HG03066 (cell line): ENCODE measurements around the gene DDB1.

Source experiments
- ATAC-seq: cut with Tn5 transposase; IDR thresholded peaks from one replicate; pipeline ENCODE4 v1.9.1; 2021; ENCODE audit warnings: low read depth; ENCODE audit not compliant: unreplicated experiment

DDB1 gene

DNA sequence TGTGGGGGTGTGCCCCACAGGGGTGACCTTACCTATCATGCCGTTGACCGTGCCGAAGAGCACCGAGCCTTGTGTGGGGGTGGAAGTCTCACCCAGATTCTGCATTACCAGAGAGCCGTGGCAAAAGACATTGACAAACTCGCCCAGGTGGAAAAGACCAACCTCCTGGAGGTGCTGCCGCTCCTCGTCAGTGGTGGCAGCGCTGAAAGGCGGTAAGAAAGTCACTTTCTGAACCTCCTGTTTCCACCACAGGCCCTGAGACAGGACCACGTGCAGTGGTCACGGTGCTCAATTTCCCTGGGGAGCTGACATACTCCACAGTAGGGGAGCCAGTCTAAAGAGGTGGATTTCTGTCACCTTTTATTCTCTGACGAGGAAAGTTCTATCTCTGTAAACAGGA lies 30.4 kb downstream of the DDB1 start:
- no peak for ATAC-seq

GRCh38 chr11:61298663-61299244 lies 34.2 kb downstream of the DDB1 start:
- no peak for ATAC-seq

GRCh38 chr11:61297746-61298145 lies 35.2 kb downstream of the DDB1 start:
- ATAC-seq: no peak

GRCh38 chr11:61297341-61297740 lies 35.6 kb downstream of the DDB1 start:
- ATAC-seq: no peak

DNA sequence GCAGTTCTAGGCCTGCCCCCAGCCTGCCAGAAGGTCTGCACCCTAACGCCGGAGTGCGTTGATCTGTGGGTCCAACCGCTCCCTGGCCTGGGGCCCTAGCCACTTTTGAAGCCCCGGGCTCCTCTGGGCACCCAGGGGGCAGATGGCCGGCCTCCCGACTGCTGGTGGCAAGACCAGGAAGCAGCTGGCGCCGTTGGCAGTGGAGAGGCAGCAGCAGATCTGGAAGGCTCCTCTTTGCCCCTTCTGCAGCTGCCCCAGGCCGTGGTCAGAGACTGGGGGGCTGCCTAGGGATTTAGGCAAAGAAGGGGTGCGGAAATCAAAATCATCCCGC lies 37.3 kb downstream of the DDB1 start:
- no peak for ATAC-seq

- ATAC-seq: peak; percentile 78
Observed at GRCh38 chr11:61294717-61295595, 37.9 kb downstream of the DDB1 start, which contains the start of gene VWCE. VWCE (minus strand) TSS chr11:61295316; CDS start chr11:61295037, 279 bp downstream.

DNA sequence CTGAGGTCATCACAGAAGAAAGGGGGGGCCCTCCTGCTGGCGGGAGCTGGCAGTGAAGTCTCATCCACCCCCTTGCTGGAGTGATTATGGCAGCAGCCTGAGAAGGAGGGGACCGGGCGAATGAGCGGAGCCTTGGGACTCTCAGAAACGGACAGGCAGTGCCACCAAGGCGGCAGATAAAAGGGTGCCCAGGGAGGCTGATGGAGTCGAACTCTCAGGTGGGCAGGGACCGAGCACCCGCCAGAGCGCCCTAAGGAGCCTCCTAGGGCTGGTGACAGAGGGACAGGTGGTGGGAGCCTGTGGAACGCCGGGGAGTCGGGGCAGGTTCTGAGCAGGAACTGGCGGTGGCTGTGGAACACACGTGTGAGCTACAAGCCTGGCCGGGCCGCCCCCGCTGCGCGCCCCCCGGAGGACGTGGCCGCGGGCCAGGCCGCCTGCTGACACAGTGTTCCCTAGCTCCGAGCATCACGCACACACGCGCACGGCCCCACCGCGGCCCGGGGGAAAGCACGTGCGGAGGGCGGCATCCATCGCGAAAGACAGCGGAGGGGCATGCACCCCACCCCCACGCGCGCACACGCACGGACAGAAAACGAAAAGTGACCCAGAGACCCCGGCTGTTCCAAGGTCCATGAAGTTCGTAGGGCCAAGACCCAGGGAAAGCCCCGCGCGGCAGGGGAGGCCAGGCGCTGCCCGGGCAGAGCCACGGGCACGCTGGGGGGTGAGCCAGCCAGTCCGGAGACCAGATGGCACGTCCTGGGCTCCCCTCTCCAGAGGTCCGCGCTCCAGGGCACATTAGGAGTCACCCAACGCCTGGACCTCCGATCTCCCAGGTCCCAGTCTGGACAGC lies 38.8 kb downstream of the DDB1 start:
- ATAC-seq: peak; percentile 39

GRCh38 chr11:61292356-61292755 lies 40.5 kb downstream of the DDB1 start:
- ATAC-seq: no peak

DNA sequence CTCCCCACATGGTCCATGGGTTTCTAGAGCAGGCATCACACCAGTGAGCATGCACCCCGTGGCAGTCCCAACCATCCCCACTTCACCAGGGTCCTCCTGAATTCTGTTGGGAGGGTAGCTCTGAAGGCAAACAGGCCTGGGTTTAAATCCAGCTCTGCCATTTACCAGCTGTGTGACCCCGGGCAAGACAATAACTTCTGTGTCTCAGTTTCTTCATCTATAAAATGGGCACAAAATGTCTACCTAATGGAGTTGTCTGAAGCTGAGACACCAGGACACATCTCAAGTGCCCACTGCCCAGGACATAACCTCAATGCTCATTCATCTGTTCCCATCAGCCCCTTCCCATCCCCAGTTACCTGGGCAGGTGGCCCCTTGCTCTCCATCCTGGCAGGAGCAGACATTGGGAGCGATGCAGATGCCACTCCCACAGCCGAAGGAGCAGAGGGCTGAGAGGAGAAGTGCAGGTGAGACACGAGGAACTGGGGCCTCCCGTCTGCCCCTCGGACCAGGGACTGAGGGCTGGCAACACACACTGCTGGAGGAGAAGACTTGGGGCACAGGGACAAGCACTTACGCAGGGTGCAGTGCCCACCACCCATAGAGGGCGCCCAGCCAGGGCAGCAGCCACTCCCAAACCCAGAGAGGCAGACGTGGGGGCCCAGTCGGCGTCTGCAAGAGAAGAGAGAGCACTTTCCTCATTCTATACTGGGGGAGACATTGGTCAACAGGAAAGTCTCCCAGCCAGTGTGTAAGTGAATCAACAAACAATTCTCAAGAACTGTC lies 41.8 kb downstream of the DDB1 start:
- no peak for ATAC-seq

- no peak for ATAC-seq
Observed at GRCh38 chr11:61287338-61287977, 45.4 kb downstream of the DDB1 start.

DNA sequence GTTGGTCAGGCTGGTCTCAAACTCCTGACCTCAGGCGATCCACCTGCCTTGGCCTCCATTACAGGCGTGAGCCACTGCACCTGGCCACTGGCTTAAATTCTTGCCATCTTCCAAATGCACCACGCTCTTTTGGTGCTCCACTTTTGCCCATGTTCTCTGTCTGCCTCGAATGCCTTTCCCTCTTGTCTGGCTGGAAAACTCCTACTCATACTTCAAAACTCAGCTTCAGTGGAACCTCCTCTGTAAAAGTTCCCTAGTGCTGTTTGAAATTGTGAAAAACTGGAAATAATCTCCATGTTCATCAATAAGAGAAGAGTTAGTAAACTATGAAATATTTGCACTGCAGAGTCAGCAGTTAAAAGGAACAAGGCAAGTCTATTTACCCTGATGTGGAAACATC lies 49.3 kb downstream of the DDB1 start:
- no peak for ATAC-seq

GRCh38 chr11:61281581-61282250 lies 51.2 kb downstream of the DDB1 start:
- no peak for ATAC-seq

DNA sequence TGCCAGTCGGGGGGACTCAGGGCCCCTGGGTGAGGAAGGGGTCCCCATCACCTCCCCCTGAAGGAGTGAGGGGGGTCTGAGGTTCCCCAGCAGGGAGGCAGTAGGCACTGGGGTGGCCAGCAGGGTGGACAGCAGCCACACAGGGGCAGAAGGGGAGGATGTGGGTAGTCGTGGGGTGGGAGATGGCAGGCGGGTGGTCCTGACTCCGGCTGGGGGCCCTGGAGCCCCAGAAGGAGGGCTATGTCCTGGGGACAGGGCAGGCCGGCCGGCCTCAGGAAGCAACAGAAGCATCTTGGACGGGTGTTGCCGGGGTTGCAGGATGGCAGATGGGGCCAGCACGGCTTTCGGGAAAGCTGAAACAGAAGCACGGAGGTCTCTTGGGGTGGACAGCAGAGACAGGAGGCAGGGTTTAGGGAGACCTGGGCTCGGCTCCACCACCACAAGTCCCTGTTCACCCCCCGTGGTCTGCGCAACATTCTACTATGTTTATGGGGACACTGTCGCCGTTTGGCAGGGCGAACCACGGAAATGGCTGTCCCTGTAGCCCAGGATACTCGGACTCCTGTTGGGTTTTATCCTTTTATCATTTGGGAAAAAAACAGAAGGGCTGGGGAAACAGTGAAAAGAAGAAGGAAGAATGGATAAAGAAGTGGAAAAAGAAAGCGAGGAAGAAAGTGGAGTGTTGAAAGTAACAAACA lies 51.9 kb downstream of the DDB1 start:
- no peak for ATAC-seq

- no peak for ATAC-seq
Observed at GRCh38 chr11:61279934-61280659, 52.8 kb downstream of the DDB1 start.

DNA sequence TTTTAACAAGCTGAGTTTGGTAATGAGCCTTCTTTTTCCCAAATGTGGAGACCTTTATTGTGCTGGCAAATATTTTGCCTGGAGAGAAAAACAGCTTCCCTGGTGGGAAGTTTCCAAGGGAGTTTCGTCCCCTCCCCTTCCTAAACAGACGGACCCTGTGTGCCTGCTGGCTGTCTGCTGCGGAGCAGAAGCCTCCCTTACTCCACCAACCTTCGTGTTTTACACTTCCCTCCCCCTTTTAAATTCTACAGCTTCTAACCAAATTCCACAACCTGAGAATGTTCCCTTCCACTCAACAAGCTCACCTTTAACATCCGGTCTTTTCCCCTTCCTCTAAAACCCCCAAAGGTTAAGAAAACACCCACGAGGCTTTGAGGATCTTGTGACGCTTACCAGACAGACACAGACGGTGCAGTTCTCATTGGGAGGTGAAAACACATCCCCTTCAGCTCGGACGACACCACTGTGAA lies 54.9 kb downstream of the DDB1 start:
- ATAC-seq: no peak

DNA sequence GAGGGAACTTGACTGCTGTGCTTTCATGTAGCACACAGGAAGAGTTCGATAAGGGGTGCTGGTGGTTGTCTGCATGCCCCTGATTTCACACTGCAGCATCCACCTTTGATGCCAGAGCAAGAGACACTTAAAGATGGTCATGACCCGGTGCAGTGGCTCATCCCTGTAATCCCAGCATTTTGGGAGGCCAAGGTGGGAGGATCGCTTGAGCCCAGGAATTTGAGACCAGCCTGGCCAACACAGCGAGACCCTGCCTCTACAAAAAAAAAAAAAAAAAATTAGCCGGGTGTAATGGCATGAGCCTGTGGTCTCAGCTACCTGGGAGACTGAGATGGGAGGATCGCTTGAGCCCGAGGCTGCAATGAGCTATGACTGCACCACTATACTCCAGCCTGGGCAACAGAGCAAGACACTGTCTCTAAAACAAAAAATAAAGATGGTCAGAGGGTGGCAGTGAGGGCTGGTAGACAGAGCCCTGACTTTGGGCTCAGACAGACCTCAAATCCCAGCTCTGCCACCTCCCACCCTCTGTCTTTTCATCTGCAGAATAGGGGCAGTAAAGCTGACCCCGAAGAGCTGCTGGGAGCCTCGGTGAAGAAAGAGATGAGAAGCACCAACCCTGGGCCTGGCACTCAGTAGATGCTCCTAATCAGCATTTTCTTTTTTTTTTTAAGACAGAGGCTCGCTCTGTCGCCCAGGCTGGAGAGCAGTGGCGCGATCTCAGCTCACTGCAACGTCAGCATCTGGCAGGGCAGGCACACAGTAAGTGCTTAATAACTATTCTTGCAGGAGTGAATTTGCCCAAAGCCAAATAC lies 55.5 kb downstream of the DDB1 start:
- ATAC-seq: no peak

GRCh38 chr11:61275191-61275590 lies 57.7 kb downstream of the DDB1 start:
- no peak for ATAC-seq
